Suprapubic skin (tissue), 4 donors: ENCODE data around the gene PALM2AKAP2. TPM values are rescaled to one million over a fixed set of nuclear protein-coding genes. Genes with fewer than 3 reads are reported as not detected.

Experiments
- DNase-seq, 2 donors: peaks; one replicate each; pipeline ENCODE4 v3.0.0-alpha.2; 2019; ENCODE audit warnings: low spot score in 2 of 2
- H3K27ac ChIP-seq: fragments of 200-600 bp; sonication (generic); one replicate; pipeline ENCODE4 v1.5.1; 2019
- H3K27me3 ChIP-seq: fragments of 200-600 bp; sonication (generic); one replicate; pipeline ENCODE4 v1.5.1; 2019
- H3K36me3 ChIP-seq: fragments of 200-600 bp; sonication (generic); one replicate; pipeline ENCODE4 v1.5.1; 2019
- H3K4me1 ChIP-seq: fragments of 200-600 bp; sonication (generic); one replicate; pipeline ENCODE4 v1.5.1; 2019
- H3K4me3 ChIP-seq: fragments of 200-600 bp; sonication (generic); one replicate; pipeline ENCODE4 v1.5.1; 2019; ENCODE audit warnings: mild to moderate bottlenecking
- H3K9me3 ChIP-seq: fragments of 200-600 bp; sonication (generic); one replicate; pipeline ENCODE4 v1.5.1; 2019
- CTCF ChIP-seq, 2 donors: fragments of 200-600 bp in 1 of 2; fragments of 450-650 bp in 1 of 2; sonication (generic) in 1 of 2; IDR thresholded peaks; one replicate each; pipeline ENCODE4 v1.5.1; 2016 to 2019; ENCODE audit warnings: antibody characterized with exemption in 2 of 2, mild to moderate bottlenecking in 1 of 2, moderate library complexity in 1 of 2
- EP300 ChIP-seq: sonication (generic); formaldehyde crosslinking; IDR thresholded peaks from one replicate; pipeline ENCODE4 v1.6.1; 2017; ENCODE audit warnings: antibody characterized with exemption
- POLR2A ChIP-seq, 2 donors: fragments of 450-650 bp; IDR thresholded peaks; one replicate each; pipeline ENCODE4 v1.6.1; 2017; ENCODE audit warnings: antibody characterized with exemption in 2 of 2, mild to moderate bottlenecking in 2 of 2, moderate library complexity in 2 of 2
- POLR2AphosphoS5 ChIP-seq, 3 donors: sonication (generic); formaldehyde crosslinking; IDR thresholded peaks; one replicate each; pipeline ENCODE4 v1.6.1; 2017; ENCODE audit warnings: antibody characterized with exemption in 3 of 3
- WGBS: methylation state at CpG from one replicate; pipeline ENCODE4 v1.1.5; 2018; 5-methylcytosine and 5-hydroxymethylcytosine counted together
- total RNA-seq, 4 donors: library from RNA; depleted of rRNA; stranded (reverse); fragments of >200 nt; gene quantifications; one replicate each; pipeline ENCODE4 v1.1.0, GENCODE V29; 2016

The PALM2AKAP2 gene
- total RNA-seq, 4 donors from 2014 or later = 0.30 to 2.5 (median 1.9) TPM

DNA sequence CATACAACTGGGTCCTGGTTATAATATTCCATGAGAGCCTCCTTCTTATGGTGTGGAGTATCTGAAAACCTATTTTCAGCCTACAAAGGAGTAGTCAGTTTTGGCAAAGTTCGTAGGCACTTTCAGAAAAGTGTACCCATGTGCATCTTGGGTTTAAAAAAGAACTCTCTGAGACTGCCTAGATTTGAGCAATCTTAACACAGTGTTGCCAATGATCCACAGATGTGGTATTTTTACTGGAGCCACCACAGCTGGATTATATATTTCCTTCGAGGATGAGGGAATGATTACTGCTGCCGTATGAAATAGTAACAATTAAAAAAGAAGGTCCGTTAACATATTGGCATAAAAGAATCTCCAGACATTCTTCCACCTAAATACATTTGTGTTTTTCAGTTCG, 1.1 kb downstream of the PALM2AKAP2 start:
- H3K27ac ChIP-seq = peak overlapping the region; percentile 51
- H3K4me1 ChIP-seq = peaks cover 13% of the 10 kb centered on the region
- H3K9me3 ChIP-seq = no peaks in the 10 kb centered on the region
- TF ChIP-seq EP300 (no peak), POLR2A (IDR thresholded peaks at IDR 0.05) (no peak), POLR2AphosphoS5 (IDR thresholded peaks at IDR 0.05) (no peak), CTCF (IDR thresholded peaks at IDR 0.05) (no peak)
- peaks cover 19% of the 10 kb centered on the region for H3K27me3 ChIP-seq
- WGBS = 52% methylated on average over 5 of the region's 5 CpGs
- peak overlapping the region; percentile 64 for H3K4me3 ChIP-seq
- DNase-seq = no peak
- no peaks in the 10 kb centered on the region for H3K36me3 ChIP-seq

GRCh38 chr9:109781541-109782197, 1.7 kb downstream of the PALM2AKAP2 start:
- 55% methylated on average over 4 of the region's 4 CpGs for WGBS

DNA sequence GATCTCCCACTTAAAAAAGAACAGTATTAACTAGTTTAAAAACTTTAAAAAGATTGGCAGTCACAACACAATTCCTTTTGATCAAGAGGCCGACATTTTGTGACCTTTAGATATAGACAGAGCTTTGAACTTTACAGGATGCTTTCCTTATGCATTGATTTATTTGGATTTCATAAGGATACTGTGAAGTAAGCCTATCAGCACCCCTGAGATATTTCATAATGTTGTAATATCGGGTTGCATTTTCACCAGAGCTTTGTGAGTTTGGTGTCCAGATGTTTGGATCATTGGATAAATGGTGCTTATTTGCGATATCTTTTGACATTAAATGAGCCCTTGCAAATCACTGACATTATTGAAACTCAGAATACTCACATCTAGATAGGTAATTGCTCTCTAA, 7.7 kb downstream of the PALM2AKAP2 start:
- Histone ChIP-seq H3K9me3 (no peaks in the 10 kb centered on the region), H3K4me3 (no peak overlapping the region), H3K4me1 (peaks cover 5% of the 10 kb centered on the region), H3K36me3 (no peaks in the 10 kb centered on the region), H3K27ac (no peak overlapping the region), H3K27me3 (no peaks in the 10 kb centered on the region)
- no peak for DNase-seq
- 68% methylated on average over 3 of the region's 3 CpGs for WGBS
- TF ChIP-seq POLR2AphosphoS5 (IDR thresholded peaks at IDR 0.05) = no peak
- no peak for TF ChIP-seq CTCF (IDR thresholded peaks at IDR 0.05)
- no peak for TF ChIP-seq EP300

More at GRCh38 chr9:109781541-109782197, 1.7 kb downstream of the PALM2AKAP2 start:
- TF ChIP-seq POLR2A (IDR thresholded peaks at IDR 0.05) (no peak), EP300 (no peak), CTCF (IDR thresholded peaks at IDR 0.05) (no peak), POLR2AphosphoS5 (IDR thresholded peaks at IDR 0.05) (peak in 1 of 3 donors; percentile 31)
- Histone ChIP-seq H3K4me3 (peak overlapping the region; percentile 64), H3K36me3 (no peaks in the 10 kb centered on the region), H3K27ac (no peak overlapping the region), H3K4me1 (peaks cover 13% of the 10 kb centered on the region), H3K27me3 (peaks cover 19% of the 10 kb centered on the region), H3K9me3 (no peaks in the 10 kb centered on the region)
- no peak for DNase-seq

DNA sequence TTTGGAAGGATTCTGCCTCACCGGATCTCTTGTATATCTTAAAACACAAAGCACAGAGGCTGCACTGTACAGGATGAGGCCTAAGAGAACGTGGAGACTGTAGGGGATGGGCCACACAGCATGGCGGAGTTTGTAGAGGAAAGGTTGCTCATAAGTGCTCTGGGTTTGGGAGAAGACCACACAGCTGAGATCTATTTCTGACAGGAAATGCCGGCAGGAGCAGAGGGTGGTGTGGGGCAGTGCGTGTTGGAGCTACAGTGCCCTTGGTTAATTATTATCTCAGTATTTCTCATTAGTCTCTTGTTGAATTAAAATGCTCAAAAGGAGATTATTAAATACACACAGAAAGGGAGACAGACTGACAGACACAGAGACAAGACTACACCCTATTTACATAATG, 9.6 kb downstream of the PALM2AKAP2 start:
- DNase-seq = no peak
- no peak overlapping the region for H3K27ac ChIP-seq
- WGBS = 77% methylated on average over 5 of the region's 5 CpGs
- H3K4me3 ChIP-seq = no peak overlapping the region
- TF ChIP-seq POLR2A (IDR thresholded peaks at IDR 0.05) (no peak), POLR2AphosphoS5 (IDR thresholded peaks at IDR 0.05) (no peak), CTCF (IDR thresholded peaks at IDR 0.05) (no peak), EP300 (no peak)
- no peaks in the 10 kb centered on the region for H3K36me3 ChIP-seq
- H3K9me3 ChIP-seq = no peaks in the 10 kb centered on the region
- H3K27me3 ChIP-seq = no peaks in the 10 kb centered on the region
- peaks cover 14% of the 10 kb centered on the region for H3K4me1 ChIP-seq

GRCh38 chr9:109789971-109790370, 10.0 kb downstream of the PALM2AKAP2 start:
- H3K27ac ChIP-seq = no peak overlapping the region
- no peaks in the 10 kb centered on the region for H3K9me3 ChIP-seq
- WGBS = 74% methylated on average over 3 of the region's 3 CpGs

More at GRCh38 chr9:109789971-109790370, 10.0 kb downstream of the PALM2AKAP2 start:
- H3K27me3 ChIP-seq = no peaks in the 10 kb centered on the region
- H3K36me3 ChIP-seq = no peaks in the 10 kb centered on the region
- no peak overlapping the region for H3K4me3 ChIP-seq
- DNase-seq = no peak
- TF ChIP-seq POLR2A (IDR thresholded peaks at IDR 0.05) (no peak), POLR2AphosphoS5 (IDR thresholded peaks at IDR 0.05) (no peak), EP300 (no peak)
- peaks cover 14% of the 10 kb centered on the region for H3K4me1 ChIP-seq
